Endothelial cell (in vitro differentiated cells): Measurements from ENCODE around the gene CDK16. TPM values are rescaled to one million over a fixed set of nuclear protein-coding genes. Genes with fewer than 3 reads are reported as not detected.

Source experiments
- DNase-seq: peaks from one replicate; pipeline ENCODE4 v3.0.0; 2021; ENCODE audit warnings: low spot score
- H3K27ac Mint-ChIP-seq: one replicate; pipeline ENCODE4 v1.8.0; 2021; ENCODE audit warnings: mixed read lengths, inconsistent platforms; ENCODE audit not compliant: unreplicated experiment
- H3K27me3 Mint-ChIP-seq: one replicate; pipeline ENCODE4 v1.8.0; 2021; ENCODE audit warnings: mild to moderate bottlenecking, moderate library complexity, mixed read lengths, inconsistent platforms; ENCODE audit not compliant: unreplicated experiment
- H3K36me3 Mint-ChIP-seq: one replicate; pipeline ENCODE4 v1.8.0; 2021; ENCODE audit warnings: mild to moderate bottlenecking, low read depth, mixed read lengths, inconsistent platforms; ENCODE audit not compliant: unreplicated experiment
- H3K4me1 Mint-ChIP-seq: one replicate; pipeline ENCODE4 v1.8.0; 2021; ENCODE audit warnings: mild to moderate bottlenecking, mixed read lengths, inconsistent platforms; ENCODE audit not compliant: unreplicated experiment
- H3K4me3 Mint-ChIP-seq: one replicate; pipeline ENCODE4 v1.8.0; 2021; ENCODE audit warnings: mild to moderate bottlenecking, mixed read lengths, inconsistent platforms; ENCODE audit not compliant: unreplicated experiment
- H3K9me3 Mint-ChIP-seq: one replicate; pipeline ENCODE4 v1.8.0; 2021; ENCODE audit warnings: mixed read lengths, inconsistent platforms; ENCODE audit not compliant: unreplicated experiment
- total RNA-seq: library from RNA; stranded (reverse); fragmentation: NEBNext Ultra II Directional; extraction: Animal tissue kit (Norgen Biotek cat#: 25700); gene quantifications from one replicate; pipeline ENCODE4 v1.2.1, GENCODE V29; 2021; ENCODE audit not compliant: unreplicated experiment
- TF ChIP-seq, protein P1 (sequence below): fragments of 200-600 bp; sonication (generic); IDR thresholded peaks from one replicate; pipeline ENCODE4 v1.5.0; 2021; ENCODE audit warnings: antibody characterized with exemption; ENCODE audit not compliant: unreplicated experiment

Gene CDK16
- total RNA-seq, 1 donor from 2014 or later: 103 TPM

DNA sequence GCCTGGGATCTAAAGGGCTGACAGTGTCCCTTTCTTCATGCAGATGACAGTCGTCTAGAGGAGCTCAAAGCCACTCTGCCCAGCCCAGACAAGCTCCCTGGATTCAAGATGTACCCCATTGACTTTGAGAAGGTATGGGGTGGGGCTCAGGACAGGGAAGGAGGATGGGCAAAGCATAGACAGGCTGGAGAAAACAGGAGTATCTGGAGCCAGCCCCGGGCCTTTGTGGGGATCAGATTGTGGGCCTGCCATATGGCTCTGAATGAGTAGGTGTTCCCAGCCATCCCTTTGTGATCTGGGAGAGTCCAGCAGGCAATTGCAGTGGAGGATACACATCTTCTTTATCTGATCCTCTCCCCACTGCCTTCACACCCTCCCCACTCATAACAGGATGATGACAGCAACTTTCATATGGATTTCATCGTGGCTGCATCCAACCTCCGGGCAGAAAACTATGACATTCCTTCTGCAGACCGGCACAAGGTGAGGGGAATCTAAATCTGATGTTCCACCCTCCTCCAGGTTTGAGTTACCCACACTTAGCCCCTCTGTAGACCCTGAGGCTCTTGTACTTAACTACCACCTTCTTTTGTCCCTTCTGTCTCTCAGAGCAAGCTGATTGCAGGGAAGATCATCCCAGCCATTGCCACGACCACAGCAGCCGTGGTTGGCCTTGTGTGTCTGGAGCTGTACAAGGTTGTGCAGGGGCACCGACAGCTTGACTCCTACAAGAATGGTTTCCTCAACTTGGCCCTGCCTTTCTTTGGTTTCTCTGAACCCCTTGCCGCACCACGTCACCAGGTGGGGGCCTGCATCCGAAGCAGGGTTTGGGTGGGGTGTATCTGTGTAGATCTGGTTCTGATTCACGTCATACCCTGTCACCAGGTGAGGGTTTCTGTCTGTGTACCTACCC lies 5.8 kb upstream of the CDK16 start:
- Mint-ChIP-seq H3K4me1 (peaks cover 14% of the 10 kb centered on the region), H3K27me3 (peaks cover 15% of the 10 kb centered on the region), H3K9me3 (no peaks in the 10 kb centered on the region), H3K36me3 (peaks cover 37% of the 10 kb centered on the region), H3K4me3 (no peak overlapping the region), H3K27ac (no peak overlapping the region)
- DNase-seq: no peak
- TF ChIP-seq, protein P1, sequence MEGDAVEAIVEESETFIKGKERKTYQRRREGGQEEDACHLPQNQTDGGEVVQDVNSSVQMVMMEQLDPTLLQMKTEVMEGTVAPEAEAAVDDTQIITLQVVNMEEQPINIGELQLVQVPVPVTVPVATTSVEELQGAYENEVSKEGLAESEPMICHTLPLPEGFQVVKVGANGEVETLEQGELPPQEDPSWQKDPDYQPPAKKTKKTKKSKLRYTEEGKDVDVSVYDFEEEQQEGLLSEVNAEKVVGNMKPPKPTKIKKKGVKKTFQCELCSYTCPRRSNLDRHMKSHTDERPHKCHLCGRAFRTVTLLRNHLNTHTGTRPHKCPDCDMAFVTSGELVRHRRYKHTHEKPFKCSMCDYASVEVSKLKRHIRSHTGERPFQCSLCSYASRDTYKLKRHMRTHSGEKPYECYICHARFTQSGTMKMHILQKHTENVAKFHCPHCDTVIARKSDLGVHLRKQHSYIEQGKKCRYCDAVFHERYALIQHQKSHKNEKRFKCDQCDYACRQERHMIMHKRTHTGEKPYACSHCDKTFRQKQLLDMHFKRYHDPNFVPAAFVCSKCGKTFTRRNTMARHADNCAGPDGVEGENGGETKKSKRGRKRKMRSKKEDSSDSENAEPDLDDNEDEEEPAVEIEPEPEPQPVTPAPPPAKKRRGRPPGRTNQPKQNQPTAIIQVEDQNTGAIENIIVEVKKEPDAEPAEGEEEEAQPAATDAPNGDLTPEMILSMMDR: no peak

DNA sequence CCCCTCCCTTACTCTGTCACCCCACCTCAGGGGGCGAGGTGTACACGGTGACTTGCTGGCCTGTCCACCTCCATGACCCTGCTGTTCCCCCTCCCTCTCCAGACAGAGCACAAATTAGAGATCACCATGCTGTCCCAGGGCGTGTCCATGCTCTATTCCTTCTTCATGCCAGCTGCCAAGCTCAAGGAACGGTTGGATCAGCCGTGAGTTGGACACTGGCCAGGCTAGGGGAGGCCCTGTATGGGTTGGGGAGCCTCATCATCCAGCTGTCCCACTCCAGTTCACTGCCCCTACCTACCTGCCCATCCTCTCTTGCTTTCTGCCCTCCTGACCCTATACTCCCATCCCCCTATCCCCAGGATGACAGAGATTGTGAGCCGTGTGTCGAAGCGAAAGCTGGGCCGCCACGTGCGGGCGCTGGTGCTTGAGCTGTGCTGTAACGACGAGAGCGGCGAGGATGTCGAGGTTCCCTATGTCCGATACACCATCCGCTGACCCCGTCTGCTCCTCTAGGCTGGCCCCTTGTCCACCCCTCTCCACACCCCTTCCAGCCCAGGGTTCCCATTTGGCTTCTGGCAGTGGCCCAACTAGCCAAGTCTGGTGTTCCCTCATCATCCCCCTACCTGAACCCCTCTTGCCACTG lies 3.9 kb upstream of the CDK16 start:
- peaks cover 32% of the 10 kb centered on the region for H3K36me3 Mint-ChIP-seq
- TF ChIP-seq, protein P1: no peak
- H3K4me1 Mint-ChIP-seq: peaks cover 17% of the 10 kb centered on the region
- no peaks in the 10 kb centered on the region for H3K9me3 Mint-ChIP-seq
- peaks cover 19% of the 10 kb centered on the region for H3K27me3 Mint-ChIP-seq
- no peak for DNase-seq
- H3K27ac Mint-ChIP-seq: no peak overlapping the region
- H3K4me3 Mint-ChIP-seq: no peak overlapping the region

- H3K4me1 Mint-ChIP-seq: peaks cover 25% of the 10 kb centered on the region
- H3K27ac Mint-ChIP-seq: no peak overlapping the region
- H3K36me3 Mint-ChIP-seq: peaks cover 36% of the 10 kb centered on the region
- H3K4me3 Mint-ChIP-seq: no peak overlapping the region
- TF ChIP-seq, protein P1: no peak
- no peak for DNase-seq
- H3K27me3 Mint-ChIP-seq: peaks cover 19% of the 10 kb centered on the region
- no peaks in the 10 kb centered on the region for H3K9me3 Mint-ChIP-seq
These were observed 3.1 kb upstream of the CDK16 start for GRCh38 chrX:47215291-47215900.

DNA sequence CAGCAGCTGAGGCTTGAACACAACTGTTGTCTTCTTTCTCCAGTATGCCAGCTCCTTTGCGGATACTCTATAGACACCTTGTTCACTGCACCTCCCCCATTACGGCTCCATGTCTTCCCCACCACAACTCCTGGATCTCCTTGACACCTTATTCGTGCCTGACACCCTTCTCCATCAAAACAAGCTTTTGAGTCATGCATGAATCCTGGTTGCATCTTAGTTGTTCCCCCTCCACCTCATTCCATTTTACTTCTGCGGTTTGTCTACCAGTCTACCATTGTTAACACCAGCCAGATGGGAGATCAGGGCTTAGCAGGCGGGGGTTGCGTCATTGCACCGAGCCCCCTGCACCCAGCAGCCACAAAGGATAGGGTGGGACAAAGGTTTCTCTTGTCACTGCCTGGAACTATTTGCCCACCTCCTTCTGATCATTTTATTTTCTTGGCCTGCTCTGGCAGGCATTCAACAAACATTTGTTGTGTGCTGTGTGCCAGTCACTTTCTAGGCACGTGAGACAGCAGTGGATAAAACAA lies 2.0 kb upstream of the CDK16 start:
- no peaks in the 10 kb centered on the region for H3K9me3 Mint-ChIP-seq
- peaks cover 32% of the 10 kb centered on the region for H3K4me1 Mint-ChIP-seq
- TF ChIP-seq, protein P1: no peak
- H3K36me3 Mint-ChIP-seq: peaks cover 32% of the 10 kb centered on the region
- no peak for DNase-seq
- peak overlapping the region; percentile 94 for H3K4me3 Mint-ChIP-seq
- H3K27ac Mint-ChIP-seq: peak overlapping the region; percentile 87
- H3K27me3 Mint-ChIP-seq: peaks cover 19% of the 10 kb centered on the region
